ENCODE data around the gene IRAK2.

The IRAK2 gene

GRCh38 chr3:10206166-10206511 is 41.4 kb downstream of the IRAK2 start:
- no peaks in the 10 kb centered on the region for H3K79me2 ChIP-seq (ENCODE audit: control insufficient read depth, insufficient read depth, low read length, poor library complexity)
- no peak overlapping the region for H3K9ac ChIP-seq (ENCODE audit: low read length)
- no peaks in the 10 kb centered on the region for H3K27me3 ChIP-seq (ENCODE audit: insufficient read depth, low read length)
- peaks cover 13% of the 10 kb centered on the region for H3K79me1 ChIP-seq (ENCODE audit: low read length)
- H2BK12ac ChIP-seq (ENCODE audit: low read length), result no peak overlapping the region
- no CpG with 5 or more reads among the region's 5 CpGs for WGBS (ENCODE audit: extremely low coverage, insufficient coverage, insufficient read length)
- H3K9me3 ChIP-seq (ENCODE audit: insufficient read depth, low read depth, low read length), result peaks cover 2% of the 10 kb centered on the region
- H2AK5ac ChIP-seq (ENCODE audit: low read length), result no peak overlapping the region
- no peak overlapping the region for H3K23ac ChIP-seq (ENCODE audit: low read length)
- peak overlapping the region; percentile 23 for H3K27ac ChIP-seq (ENCODE audit: low read depth, low read length)
- H4K12ac ChIP-seq (ENCODE audit: low read depth, low read length), result no peak overlapping the region
- no peak overlapping the region for H4K8ac ChIP-seq (ENCODE audit: low read depth, low read length)
- DNase-seq, result peak; percentile 45 to 46
- H3K4me2 ChIP-seq (ENCODE audit: low read length), result no peak overlapping the region
- H3K4me1 ChIP-seq (ENCODE audit: control insufficient read depth in 1 of 2, insufficient read depth in 2 of 2, low read length in 2 of 2), result peaks cover 16 to 17% of the 10 kb centered on the region in 2 experiments
- no peak overlapping the region for H3K4me3 ChIP-seq (ENCODE audit: low read depth, low read length)
- no peak overlapping the region for H2BK120ac ChIP-seq (ENCODE audit: insufficient read depth, low read length, poor library complexity)
- no peak overlapping the region for H2BK5ac ChIP-seq (ENCODE audit: low read depth, low read length, poor library complexity)
- peak overlapping the region; percentile 7 for H4K91ac ChIP-seq (ENCODE audit: low read depth, low read length)
- H2AFZ ChIP-seq (ENCODE audit: insufficient read depth, low read length, poor library complexity), result no peak overlapping the region
- H3K14ac ChIP-seq (ENCODE audit: low read length), result no peak overlapping the region
- H3K36me3 ChIP-seq (ENCODE audit: control insufficient read depth in 1 of 2, insufficient read depth in 2 of 2, low read length in 2 of 2), result no peaks in the 10 kb centered on the region
- no peak overlapping the region for H3K4ac ChIP-seq (ENCODE audit: low read depth, low read length)
- no peak overlapping the region for H3K18ac ChIP-seq (ENCODE audit: low read length)

DNA sequence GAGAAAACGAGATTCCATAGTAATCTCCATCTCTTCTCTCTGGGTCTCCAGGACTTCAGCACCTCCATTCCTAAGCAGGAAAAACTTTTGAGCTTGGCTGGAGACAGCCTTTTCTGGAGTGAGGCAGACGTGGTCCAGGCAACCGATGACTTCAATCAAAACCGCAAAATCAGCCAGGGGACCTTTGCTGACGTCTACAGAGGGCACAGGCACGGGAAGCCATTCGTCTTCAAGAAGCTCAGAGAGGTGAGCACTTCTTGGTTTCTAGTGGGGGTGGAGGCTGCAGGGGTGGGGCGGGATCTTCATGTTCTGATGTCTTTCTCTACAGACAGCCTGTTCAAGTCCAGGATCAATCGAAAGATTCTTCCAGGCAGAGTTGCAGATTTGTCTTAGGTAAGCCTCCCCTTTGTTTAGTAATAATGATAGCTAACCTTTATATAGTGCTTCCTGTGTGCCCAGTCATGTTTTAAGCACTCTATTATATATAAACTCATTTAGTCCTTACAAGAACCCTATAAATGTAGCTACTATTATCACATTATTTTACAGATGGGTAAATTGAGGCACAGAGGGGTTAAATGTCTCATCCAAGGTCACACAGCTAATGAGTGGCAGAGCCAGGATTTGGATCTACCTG is 48.6 kb downstream of the IRAK2 start:
- Histone ChIP-seq H3K4me3 (ENCODE audit: low read depth, low read length) (no peak overlapping the region), H3K36me3 (ENCODE audit: control insufficient read depth in 1 of 2, insufficient read depth in 2 of 2, low read length in 2 of 2) (peaks cover 0 to 3% of the 10 kb centered on the region in 2 experiments), H3K14ac (ENCODE audit: low read length) (no peak overlapping the region), H3K9me3 (ENCODE audit: insufficient read depth, low read depth, low read length) (peaks cover 7% of the 10 kb centered on the region), H3K9ac (ENCODE audit: low read length) (no peak overlapping the region), H2AK5ac (ENCODE audit: low read length) (no peak overlapping the region), H3K4ac (ENCODE audit: low read depth, low read length) (no peak overlapping the region), H2BK5ac (ENCODE audit: low read depth, low read length, poor library complexity) (no peak overlapping the region), H3K27me3 (ENCODE audit: insufficient read depth, low read length) (no peaks in the 10 kb centered on the region), H4K12ac (ENCODE audit: low read depth, low read length) (no peak overlapping the region), H3K27ac (ENCODE audit: low read depth, low read length) (no peak overlapping the region), H3K23ac (ENCODE audit: low read length) (no peak overlapping the region), H4K8ac (ENCODE audit: low read depth, low read length) (no peak overlapping the region), H3K4me1 (ENCODE audit: control insufficient read depth in 1 of 2, insufficient read depth in 2 of 2, low read length in 2 of 2) (no peaks in the 10 kb centered on the region), H3K18ac (ENCODE audit: low read length) (no peak overlapping the region), H4K91ac (ENCODE audit: low read depth, low read length) (no peak overlapping the region), H3K4me2 (ENCODE audit: low read length) (no peak overlapping the region), H3K79me1 (ENCODE audit: low read length) (no peaks in the 10 kb centered on the region), H2BK120ac (ENCODE audit: insufficient read depth, low read length, poor library complexity) (no peak overlapping the region), H3K79me2 (ENCODE audit: control insufficient read depth, insufficient read depth, low read length, poor library complexity) (no peaks in the 10 kb centered on the region), H2AFZ (ENCODE audit: insufficient read depth, low read length, poor library complexity) (no peak overlapping the region), H2BK12ac (ENCODE audit: low read length) (no peak overlapping the region)
- no peak for DNase-seq
- no CpG with 5 or more reads among the region's 9 CpGs for WGBS (ENCODE audit: extremely low coverage, insufficient coverage, insufficient read length)

GRCh38 chr3:10215578-10216368 is 51.1 kb downstream of the IRAK2 start:
- no peak for DNase-seq
- H2BK120ac ChIP-seq (ENCODE audit: insufficient read depth, low read length, poor library complexity), result no peak overlapping the region
- no peak overlapping the region for H2AFZ ChIP-seq (ENCODE audit: insufficient read depth, low read length, poor library complexity)
- H3K36me3 ChIP-seq (ENCODE audit: control insufficient read depth in 1 of 2, insufficient read depth in 2 of 2, low read length in 2 of 2), result peaks cover 0 to 3% of the 10 kb centered on the region in 2 experiments
- H3K14ac ChIP-seq (ENCODE audit: low read length), result no peak overlapping the region
- no peak overlapping the region for H3K18ac ChIP-seq (ENCODE audit: low read length)
- no peaks in the 10 kb centered on the region for H3K79me1 ChIP-seq (ENCODE audit: low read length)
- peaks cover 7% of the 10 kb centered on the region for H3K9me3 ChIP-seq (ENCODE audit: insufficient read depth, low read depth, low read length)
- no peaks in the 10 kb centered on the region for H3K27me3 ChIP-seq (ENCODE audit: insufficient read depth, low read length)
- no peak overlapping the region for H3K4ac ChIP-seq (ENCODE audit: low read depth, low read length)
- H3K4me2 ChIP-seq (ENCODE audit: low read length), result no peak overlapping the region
- H2BK5ac ChIP-seq (ENCODE audit: low read depth, low read length, poor library complexity), result no peak overlapping the region
- H3K4me3 ChIP-seq (ENCODE audit: low read depth, low read length), result no peak overlapping the region
- no peak overlapping the region for H3K9ac ChIP-seq (ENCODE audit: low read length)
- no peak overlapping the region for H3K27ac ChIP-seq (ENCODE audit: low read depth, low read length)
- no peak overlapping the region for H3K23ac ChIP-seq (ENCODE audit: low read length)
- H2AK5ac ChIP-seq (ENCODE audit: low read length), result no peak overlapping the region
- no peak overlapping the region for H4K91ac ChIP-seq (ENCODE audit: low read depth, low read length)
- no peak overlapping the region for H4K12ac ChIP-seq (ENCODE audit: low read depth, low read length)
- H3K79me2 ChIP-seq (ENCODE audit: control insufficient read depth, insufficient read depth, low read length, poor library complexity), result no peaks in the 10 kb centered on the region
- no peak overlapping the region for H2BK12ac ChIP-seq (ENCODE audit: low read length)
- no CpG with 5 or more reads among the region's 6 CpGs for WGBS (ENCODE audit: extremely low coverage, insufficient coverage, insufficient read length)
- H3K4me1 ChIP-seq (ENCODE audit: control insufficient read depth in 1 of 2, insufficient read depth in 2 of 2, low read length in 2 of 2), result peaks cover 0 to 4% of the 10 kb centered on the region in 2 experiments
- H4K8ac ChIP-seq (ENCODE audit: low read depth, low read length), result no peak overlapping the region

DNA sequence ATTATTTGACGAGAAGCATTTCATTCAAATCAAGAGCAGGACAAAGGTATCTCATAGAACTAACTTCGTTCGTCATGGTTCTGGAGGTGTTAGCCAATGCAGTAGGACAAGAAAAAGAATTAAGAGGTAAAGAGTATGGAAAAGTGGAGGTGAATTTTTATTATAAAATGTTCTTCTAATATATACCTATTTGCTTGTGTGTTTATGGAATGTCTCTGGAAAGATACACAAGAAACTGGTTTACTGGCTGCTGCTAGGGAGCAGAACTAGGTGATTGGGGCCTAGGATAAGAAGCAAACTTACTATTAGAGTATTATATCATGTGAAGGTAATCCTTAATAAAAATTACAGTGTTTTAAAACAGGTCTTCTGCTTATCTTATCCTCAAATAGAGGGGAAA is 52.6 kb downstream of the IRAK2 start:
- no peak overlapping the region for H3K9ac ChIP-seq (ENCODE audit: low read length)
- no peak overlapping the region for H2AK5ac ChIP-seq (ENCODE audit: low read length)
- no peak overlapping the region for H4K8ac ChIP-seq (ENCODE audit: low read depth, low read length)
- H3K79me2 ChIP-seq (ENCODE audit: control insufficient read depth, insufficient read depth, low read length, poor library complexity), result no peaks in the 10 kb centered on the region
- no peaks in the 10 kb centered on the region for H3K79me1 ChIP-seq (ENCODE audit: low read length)
- no peak overlapping the region for H3K4ac ChIP-seq (ENCODE audit: low read depth, low read length)
- H3K27ac ChIP-seq (ENCODE audit: low read depth, low read length), result no peak overlapping the region
- no peak for DNase-seq
- H2BK12ac ChIP-seq (ENCODE audit: low read length), result no peak overlapping the region
- H3K27me3 ChIP-seq (ENCODE audit: insufficient read depth, low read length), result no peaks in the 10 kb centered on the region
- no peak overlapping the region for H3K14ac ChIP-seq (ENCODE audit: low read length)
- WGBS (ENCODE audit: extremely low coverage, insufficient coverage, insufficient read length), result no CpG with 5 or more reads among the region's 3 CpGs
- peaks cover 0 to 4% of the 10 kb centered on the region in 2 experiments for H3K4me1 ChIP-seq (ENCODE audit: control insufficient read depth in 1 of 2, insufficient read depth in 2 of 2, low read length in 2 of 2)
- H2BK5ac ChIP-seq (ENCODE audit: low read depth, low read length, poor library complexity), result no peak overlapping the region
- H4K12ac ChIP-seq (ENCODE audit: low read depth, low read length), result no peak overlapping the region
- no peak overlapping the region for H4K91ac ChIP-seq (ENCODE audit: low read depth, low read length)
- no peak overlapping the region for H3K4me3 ChIP-seq (ENCODE audit: low read depth, low read length)
- peaks cover 7% of the 10 kb centered on the region for H3K9me3 ChIP-seq (ENCODE audit: insufficient read depth, low read depth, low read length)
- H3K23ac ChIP-seq (ENCODE audit: low read length), result no peak overlapping the region
- no peak overlapping the region for H2BK120ac ChIP-seq (ENCODE audit: insufficient read depth, low read length, poor library complexity)
- H3K18ac ChIP-seq (ENCODE audit: low read length), result no peak overlapping the region
- no peak overlapping the region for H2AFZ ChIP-seq (ENCODE audit: insufficient read depth, low read length, poor library complexity)
- no peak overlapping the region for H3K4me2 ChIP-seq (ENCODE audit: low read length)
- peaks cover 0 to 3% of the 10 kb centered on the region in 2 experiments for H3K36me3 ChIP-seq (ENCODE audit: control insufficient read depth in 1 of 2, insufficient read depth in 2 of 2, low read length in 2 of 2)
